IPS-NIHi7 (cell line): ENCODE measurements around the gene COQ4.

Source experiments
- DNase-seq: peaks from one replicate; pipeline ENCODE4 v3.0.0; 2012; ENCODE audit warnings: mixed read lengths; ENCODE audit errors: extremely low spot score

The COQ4 gene

GRCh38 chr9:128372784-128373183, 50.1 kb downstream of the COQ4 start:
- no peak for DNase-seq

- no peak for DNase-seq
These were observed 51.6 kb downstream of the COQ4 start for GRCh38 chr9:128374221-128374675.

GRCh38 chr9:128375865-128376264, 53.2 kb downstream of the COQ4 start:
- no peak for DNase-seq

- no peak for DNase-seq
These were observed 59.6 kb downstream of the COQ4 start for GRCh38 chr9:128382261-128382660.

GRCh38 chr9:128383007-128383753, 60.5 kb downstream of the COQ4 start:
- DNase-seq, result peak; percentile 68
